HL-60 (cell line): Measurements from ENCODE around the gene DLX1.

Experiments
- DNase-seq, 2 experiments: peaks; one replicate each; pipeline ENCODE4 v3.0.0-alpha.2; 2010 to 2020; ENCODE audit warnings: low read depth in 1 of 2, low spot score in 1 of 2
- H3K27ac ChIP-seq: fragments of 250-450 bp; sonication (Bioruptor Pico); replicated peaks from 2 replicates; pipeline ENCODE4 v1.5.1; 2020; ENCODE audit warnings: mild to moderate bottlenecking, moderate library complexity
- H3K27me3 ChIP-seq: fragments of 250-450 bp; sonication (Bioruptor Pico); 2 replicates; pipeline ENCODE4 v1.5.1; 2021; ENCODE audit warnings: mild to moderate bottlenecking, moderate library complexity; ENCODE audit not compliant: insufficient read depth, poor library complexity, severe bottlenecking
- H3K4me3 ChIP-seq: replicated peaks from 2 replicates; pipeline ENCODE4 v1.5.1; 2011; ENCODE audit warnings: mild to moderate bottlenecking, control low read depth, low read length; ENCODE audit not compliant: insufficient read depth
- CTCF ChIP-seq: IDR thresholded peaks from one replicate; pipeline ENCODE4 v1.5.1; 2011; ENCODE audit warnings: low read length, control low read depth, inconsistent platforms; ENCODE audit not compliant: insufficient read depth
- GABPA ChIP-seq: IDR thresholded peaks from 2 replicates; pipeline ENCODE4 v1.6.1; 2012; ENCODE audit warnings: low read depth
- POLR2AphosphoS5 ChIP-seq: IDR thresholded peaks from 2 replicates; pipeline ENCODE4 v1.6.1; 2012; ENCODE audit warnings: low read depth
- REST ChIP-seq: IDR thresholded peaks from 2 replicates; pipeline ENCODE4 v1.6.1; 2012; ENCODE audit warnings: low read depth; ENCODE audit not compliant: insufficient replicate concordance
- SPI1 ChIP-seq: IDR thresholded peaks from 2 replicates; pipeline ENCODE4 v1.6.1; 2012; ENCODE audit warnings: low read depth, mild to moderate bottlenecking, borderline replicate concordance

DLX1 gene

GRCh38 chr2:172100080-172100934, 15.0 kb downstream of the DLX1 start:
- no peak for DNase-seq
- TF ChIP-seq SPI1 (no peak), REST (no peak), POLR2AphosphoS5 (no peak), CTCF (no peak), GABPA (no peak)
- H3K4me3 ChIP-seq = no peak overlapping the region
- no peak overlapping the region for H3K27ac ChIP-seq
- H3K27me3 ChIP-seq = peaks cover 63% of the 10 kb centered on the region

GRCh38 chr2:172100935-172101820, 15.9 kb downstream of the DLX1 start:
- peaks cover 60% of the 10 kb centered on the region for H3K27me3 ChIP-seq
- TF ChIP-seq GABPA (no peak), SPI1 (no peak), REST (no peak), POLR2AphosphoS5 (no peak), CTCF (no peak)
- H3K4me3 ChIP-seq = peak overlapping the region; percentile 63
- H3K27ac ChIP-seq = no peak overlapping the region
- DNase-seq = no peak

GRCh38 chr2:172101821-172102390, 16.6 kb downstream of the DLX1 start:
- H3K4me3 ChIP-seq = peak overlapping the region; percentile 63
- peaks cover 53% of the 10 kb centered on the region for H3K27me3 ChIP-seq
- TF ChIP-seq GABPA = no peak
- no peak for TF ChIP-seq REST
- TF ChIP-seq POLR2AphosphoS5 = no peak
- no peak for TF ChIP-seq SPI1
- no peak for TF ChIP-seq CTCF
- peak in 1 of 2 experiments; percentile 26 for DNase-seq
- H3K27ac ChIP-seq = no peak overlapping the region
